T-helper 2 cell treated with Interferon-gamma antibody and Interleukin-4, amounts not matched to agents 100 ng/mL and 5 ng/mL, for 36 hours (primary cell): ENCODE results near the gene ZNF222. TPM values are rescaled to one million over a fixed set of nuclear protein-coding genes. Genes with fewer than 3 reads are reported as not detected.

Experiments used
- intact Hi-C: fragments of 100-400 bp; cut with micrococcal nuclease; formaldehyde crosslinking; loops from one replicate; pipeline ENCODE4 v1.15.1; 2023
- total RNA-seq: library from RNA; stranded (reverse); gene quantifications from 2 replicates; pipeline ENCODE4 v1.2.3, GENCODE V29; 2022

Gene ZNF222
- 2.0 and 2.7 TPM in 2 replicates for total RNA-seq

DNA sequence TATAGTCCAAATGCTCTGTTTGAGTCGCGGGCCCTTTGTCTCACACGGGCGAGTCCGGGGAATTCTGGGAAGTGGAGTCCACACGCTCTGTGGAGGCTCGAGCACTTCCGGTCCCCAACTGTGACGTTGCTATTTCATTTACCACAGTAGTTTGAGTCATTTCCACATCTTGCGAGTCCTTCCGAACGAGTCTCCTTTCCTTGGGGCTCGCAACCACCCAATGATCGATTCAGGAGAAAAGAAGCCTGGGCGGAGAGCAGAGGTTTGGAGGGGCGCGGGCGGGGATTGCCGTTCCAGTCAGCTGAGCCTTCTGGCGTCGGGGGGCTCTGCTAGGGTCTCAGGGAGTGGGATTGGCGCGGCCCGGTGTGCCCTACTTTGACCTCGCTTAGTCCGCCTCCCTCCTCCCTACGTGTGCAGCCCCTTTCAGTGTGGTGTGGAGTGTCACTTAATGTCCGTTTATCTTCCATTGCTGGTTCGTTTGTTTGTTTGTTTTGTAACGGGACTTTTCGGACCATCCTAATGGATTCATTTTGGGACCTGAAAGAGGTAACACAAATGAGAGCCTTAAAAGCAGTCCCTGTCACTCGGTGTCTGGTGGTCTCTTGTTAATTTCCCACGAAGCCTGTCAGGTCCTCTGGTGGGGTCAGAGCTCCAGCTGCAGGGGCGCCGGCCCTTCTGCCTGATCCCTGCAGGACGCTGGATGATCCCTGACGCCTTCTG lies at the start of gene ZNF222:
ZNF222 (plus strand) TSS at position 163 of the 720 bp plus-strand sequence; CDS start at position 221, 58 bp downstream.
- intact Hi-C loops = loop anchor here (1.0 kb wide), 4 partner anchors 23 to 90 kb away; partner anchors contain the start of genes ZNF155, ZNF230, ZNF284 and ZNF45

DNA sequence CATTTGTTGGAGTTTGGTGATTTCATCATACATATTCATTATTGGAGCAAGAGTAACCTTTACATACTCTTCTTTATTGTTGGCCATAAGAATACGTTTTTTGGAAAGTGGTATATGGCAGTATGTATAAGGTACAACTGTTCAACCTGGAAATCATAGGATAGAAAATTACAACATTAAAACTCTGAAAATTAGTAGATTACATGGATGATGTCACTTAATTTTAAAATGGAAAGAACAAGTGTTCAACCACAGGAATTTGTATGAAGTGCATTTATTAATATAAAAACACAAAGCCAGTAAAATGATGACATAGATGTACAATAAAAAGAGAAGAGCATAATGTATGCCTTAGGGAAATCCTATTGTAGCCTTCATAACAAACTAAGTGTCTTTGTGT lies 48.4 kb upstream of the ZNF222 start:
- intact Hi-C loops = no loop called here

DNA sequence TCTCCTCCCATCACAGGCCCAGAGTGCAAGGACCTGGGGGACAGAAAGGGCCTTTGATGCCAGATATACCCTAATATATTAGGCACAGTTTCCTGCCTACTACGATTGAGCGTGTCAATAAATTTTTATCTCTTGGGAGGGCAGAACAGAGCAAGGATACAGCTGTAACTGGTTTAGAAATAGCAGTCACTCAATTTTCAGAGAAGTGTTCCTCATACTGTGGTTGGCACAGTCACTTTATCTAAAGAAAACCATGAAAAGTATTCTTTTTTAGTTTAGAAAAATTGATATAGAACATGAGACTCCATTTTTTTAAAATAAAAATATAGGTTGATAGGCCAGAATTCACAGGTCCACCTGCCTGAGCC lies 41.7 kb upstream of the ZNF222 start:
- intact Hi-C loops = loop anchor here (5.0 kb wide), 1 partner anchor 129 kb away; the partner anchor contains the start of gene ZNF225

DNA sequence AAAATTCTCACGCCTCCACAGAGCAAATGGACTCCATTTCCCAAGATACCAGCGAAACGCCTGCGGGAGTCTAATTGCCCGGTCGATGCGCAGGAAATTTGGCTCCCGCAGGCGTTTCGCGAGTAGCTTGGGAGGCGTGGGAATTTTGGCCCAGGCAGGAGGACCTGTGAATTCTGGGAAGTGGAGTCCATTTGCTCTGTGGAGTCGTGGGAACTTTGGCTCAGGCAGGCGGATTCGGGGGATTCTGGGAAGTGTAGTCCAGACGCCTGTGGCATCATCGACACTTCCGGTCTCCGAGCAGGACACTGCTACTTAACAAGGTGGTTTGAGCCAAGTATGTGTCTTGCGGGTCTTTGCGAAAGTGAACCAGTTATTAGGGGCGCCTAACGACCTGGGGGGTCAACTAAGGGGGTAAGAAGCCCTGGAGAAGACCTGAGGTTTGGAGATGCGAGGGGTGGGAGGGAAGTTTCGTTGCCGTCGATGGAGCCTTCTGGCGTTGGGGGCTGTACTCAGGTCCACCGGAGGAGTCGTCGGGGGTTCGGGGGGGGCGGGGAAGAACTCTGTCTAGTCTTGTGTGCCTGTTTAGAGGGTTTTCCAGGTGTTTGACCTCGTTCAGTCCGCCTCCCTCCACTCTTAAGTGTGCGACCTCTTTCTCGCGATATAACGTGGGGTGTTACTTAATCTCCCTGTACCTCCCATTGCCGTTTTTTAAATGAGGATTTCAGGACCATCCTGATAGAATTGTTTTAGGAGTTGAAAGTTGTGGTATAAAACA lies 41.1 kb upstream of the ZNF222 start, which contains the start of gene ZNF155:
ZNF155 (plus strand) TSS at position 277 of the 775 bp plus-strand sequence. CDS start 4,356 bp downstream, outside the sequence.
- intact Hi-C loops = loop anchor here (1.0 to 5.0 kb wide), 6 partner anchors 18 to 516 kb away; partner anchors contain the start of genes ZNF180, ZNF222, ZNF225 and ZNF230

DNA sequence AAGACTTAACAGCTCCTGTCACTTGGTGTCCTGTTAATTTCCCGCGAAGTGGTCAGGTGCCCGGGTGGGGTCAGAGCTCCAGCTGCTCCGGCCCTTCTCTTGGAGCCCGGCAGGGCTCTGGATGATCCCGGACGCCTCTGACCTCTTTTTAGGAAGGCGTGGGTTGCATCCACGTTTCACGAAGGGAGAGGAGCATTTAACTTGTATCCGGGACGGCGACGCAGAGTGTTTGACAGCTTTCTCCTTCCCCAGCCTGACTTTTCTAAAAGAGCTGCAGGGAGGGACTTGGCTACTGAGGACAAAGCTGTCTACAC lies 40.5 kb upstream of the ZNF222 start:
- intact Hi-C loops = loop anchor here (1.0 to 5.0 kb wide), 6 partner anchors 18 to 516 kb away; partner anchors contain the start of genes ZNF180, ZNF222, ZNF225 and ZNF230

DNA sequence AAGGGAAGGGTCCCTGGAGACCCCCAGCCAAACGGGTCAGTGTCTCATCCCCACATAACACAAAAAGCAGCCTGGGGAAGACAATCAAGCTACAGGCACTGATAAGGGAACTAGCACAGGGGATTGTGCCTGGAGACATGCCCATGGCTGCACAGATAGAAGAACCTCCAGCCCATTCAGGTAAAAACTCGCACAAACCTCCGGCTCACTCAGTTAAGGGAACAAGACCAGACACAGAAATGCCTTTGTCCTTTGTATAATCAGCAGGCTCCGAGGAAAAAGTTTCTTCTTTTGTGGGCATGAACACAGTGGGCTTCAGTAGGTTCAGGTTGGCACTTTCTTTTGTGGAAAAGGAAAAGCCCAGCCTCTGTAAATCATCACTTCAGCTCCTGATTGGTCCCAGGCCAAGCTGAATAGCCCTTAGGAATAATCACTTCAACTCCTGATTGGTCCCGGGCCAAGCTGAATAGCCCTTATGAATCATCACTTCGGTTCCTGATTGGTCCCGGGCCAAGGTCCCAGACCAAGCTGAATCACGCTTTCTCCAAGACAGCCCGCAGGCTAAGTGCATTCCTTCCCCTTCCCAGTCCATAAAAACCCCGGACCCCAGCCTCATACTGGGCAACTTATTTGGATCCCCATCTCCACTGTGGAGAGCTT lies 27.4 kb upstream of the ZNF222 start:
- intact Hi-C loops = no loop called here

DNA sequence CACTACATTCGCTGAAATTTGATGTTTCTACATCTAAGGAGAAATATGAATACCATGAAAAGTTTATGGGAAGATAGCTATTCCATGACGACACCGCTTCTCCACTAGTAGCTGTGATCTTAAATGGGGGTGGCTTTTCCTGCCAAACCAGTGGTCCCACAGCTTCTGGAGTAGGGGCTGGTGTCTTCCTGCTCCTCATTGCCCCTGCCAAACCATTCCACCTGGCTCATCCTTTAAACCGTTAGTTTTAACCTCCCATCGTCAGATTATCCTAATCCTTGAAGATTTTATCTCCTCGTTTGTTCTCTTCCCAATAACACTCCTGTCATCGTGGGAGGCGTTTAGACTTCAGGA lies 23.0 kb upstream of the ZNF222 start:
- intact Hi-C loops = loop anchor here (1.0 kb wide), 7 partner anchors 18 to 210 kb away; partner anchors contain the start of genes ZNF155, ZNF222, ZNF225 and ZNF227

DNA sequence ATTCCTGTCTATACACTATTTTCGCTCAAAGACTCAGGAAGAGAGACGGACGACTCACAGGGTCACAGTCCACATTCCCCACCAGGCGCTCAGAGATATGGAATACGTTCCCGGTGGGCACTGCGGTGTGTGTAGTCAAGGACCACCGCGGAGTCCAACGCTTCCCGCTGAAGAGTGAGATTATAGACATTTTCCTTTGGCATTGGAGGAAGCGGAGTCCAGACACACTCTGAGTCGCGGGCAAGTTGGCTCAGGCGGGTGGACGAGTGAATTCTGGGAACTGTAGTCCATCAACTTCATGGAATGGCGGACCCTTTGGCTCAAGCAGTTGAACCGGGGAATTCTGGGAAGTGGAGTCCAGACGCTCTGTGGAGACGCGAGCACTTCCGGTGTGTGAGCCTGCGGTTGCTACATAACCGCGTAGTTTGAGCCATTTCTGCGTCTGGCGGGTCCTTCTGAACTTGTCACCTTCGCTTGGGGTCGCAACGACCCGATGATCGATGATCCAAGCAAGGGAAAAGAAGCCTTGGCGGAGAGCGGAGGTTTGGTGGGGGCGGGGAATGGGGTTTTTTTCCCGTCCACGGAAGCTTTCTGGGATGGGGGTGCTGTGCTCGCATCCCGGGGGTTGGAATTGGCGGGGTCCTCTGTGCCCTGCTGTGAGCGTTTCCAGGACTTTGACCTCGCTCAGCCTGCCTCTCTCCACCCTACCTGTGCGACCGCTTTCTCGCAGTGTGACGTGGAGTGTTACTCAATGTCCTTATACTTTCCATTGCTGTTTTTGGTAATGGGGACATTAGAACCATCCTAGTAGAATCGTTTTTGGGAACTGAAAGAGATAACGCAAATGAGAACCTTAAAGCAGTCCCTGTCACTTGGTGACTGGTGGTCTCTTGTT lies 22.4 kb upstream of the ZNF222 start, which contains the start of gene ZNF230:
ZNF230 (plus strand) TSS at position 392 of the 895 bp plus-strand sequence. CDS start 4,122 bp downstream, outside the sequence.
- intact Hi-C loops = loop anchor here (1.0 kb wide), 7 partner anchors 19 to 209 kb away; partner anchors contain the start of genes ZNF155, ZNF222, ZNF225 and ZNF227

DNA sequence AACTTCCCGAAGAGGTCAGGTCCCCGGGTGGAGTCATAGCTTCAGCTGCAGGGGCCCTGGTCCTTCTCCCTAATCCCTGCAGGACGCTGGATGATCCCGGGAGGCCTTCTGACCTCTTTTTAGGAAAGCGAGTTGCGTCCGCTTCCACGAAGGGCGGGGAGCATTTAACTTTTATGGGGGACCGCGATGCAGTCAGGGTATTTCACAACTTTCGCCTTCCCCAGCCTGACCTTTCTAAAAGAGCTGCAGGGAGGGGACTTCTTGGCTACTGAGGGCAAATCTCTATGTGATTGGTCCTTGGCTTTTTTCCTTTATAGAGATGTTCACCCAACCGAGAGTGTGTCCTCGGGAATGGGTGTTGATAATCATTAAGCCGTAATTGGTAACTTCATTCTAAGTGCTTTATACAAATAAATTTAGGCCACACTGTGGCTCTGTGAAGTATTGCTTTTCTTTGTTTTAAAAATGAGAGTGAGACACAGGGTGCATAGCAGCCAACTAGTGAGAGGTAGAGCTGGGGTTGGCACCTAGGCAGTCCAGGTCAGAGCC lies 21.6 kb upstream of the ZNF222 start:
- intact Hi-C loops = no loop called here

DNA sequence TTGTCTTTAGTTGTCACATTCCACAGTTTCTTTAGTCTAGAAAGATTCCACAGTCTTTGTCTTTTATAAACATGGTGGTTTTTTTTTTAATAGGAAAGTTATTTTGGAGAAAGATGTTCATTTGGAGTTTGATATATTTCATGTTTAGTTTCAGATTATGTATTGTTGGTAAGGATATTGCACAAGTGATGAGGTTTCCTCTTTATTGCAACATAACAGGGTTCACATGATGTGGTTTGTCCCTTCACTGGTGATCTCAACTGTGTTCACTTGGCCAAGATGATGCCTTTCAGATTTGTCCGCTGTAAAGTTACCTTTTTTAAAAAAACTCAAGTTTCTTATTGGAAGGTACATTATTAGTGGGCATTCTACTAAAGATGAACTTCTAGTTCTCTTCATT lies 19.2 kb upstream of the ZNF222 start:
- intact Hi-C loops = no loop called here

DNA sequence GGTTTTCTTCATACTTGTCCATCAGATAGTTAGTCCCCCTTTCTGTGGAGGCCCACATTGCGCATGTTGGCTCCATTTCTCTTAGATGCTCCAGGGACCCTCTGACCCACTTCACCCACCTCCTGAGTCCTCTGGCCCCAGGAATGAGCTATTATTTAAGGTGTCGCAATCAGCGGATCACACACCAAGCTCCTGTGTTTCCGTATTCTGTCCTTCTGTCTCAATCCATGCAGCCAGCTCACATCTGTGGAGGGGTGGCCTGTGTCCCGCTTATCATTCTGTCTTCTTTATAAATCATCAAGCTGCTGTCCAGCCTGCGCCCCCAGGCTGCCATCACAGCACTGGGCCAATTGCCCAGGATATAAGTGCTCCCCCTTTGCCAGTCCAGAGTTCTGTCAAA lies 17.7 kb upstream of the ZNF222 start:
- intact Hi-C loops = no loop called here

DNA sequence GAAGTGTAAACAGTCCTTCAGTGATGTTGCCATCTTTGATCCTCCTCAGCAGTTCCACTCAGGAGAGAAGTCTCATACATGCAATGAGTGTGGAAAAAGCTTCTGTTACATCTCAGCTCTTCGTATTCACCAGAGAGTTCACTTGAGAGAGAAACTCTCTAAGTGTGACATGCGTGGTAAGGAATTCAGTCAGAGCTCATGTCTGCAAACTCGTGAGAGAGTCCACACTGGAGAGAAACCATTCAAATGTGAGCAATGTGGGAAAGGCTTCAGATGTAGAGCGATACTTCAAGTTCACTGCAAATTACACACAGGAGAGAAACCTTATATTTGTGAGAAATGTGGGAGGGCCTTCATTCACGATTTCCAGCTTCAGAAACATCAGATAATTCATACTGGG lies 14.7 kb upstream of the ZNF222 start:
- intact Hi-C loops = no loop called here

DNA sequence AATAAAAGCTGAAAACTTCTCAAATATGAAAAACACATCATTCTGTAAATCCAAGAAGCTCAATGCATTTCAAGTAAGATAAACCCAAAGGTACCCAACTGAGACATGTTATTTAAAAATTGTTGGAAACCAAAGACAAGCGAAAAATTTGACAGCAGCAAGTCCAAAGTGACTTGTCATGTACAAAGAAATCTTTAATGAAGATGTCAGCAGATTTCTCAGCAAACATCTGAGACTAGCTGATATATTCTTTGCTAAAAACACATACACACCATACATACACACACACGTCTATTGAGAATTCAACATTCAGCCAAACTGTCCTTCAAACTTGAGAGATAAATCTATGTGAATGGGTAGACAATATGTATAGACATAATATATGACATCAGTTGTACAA lies 5.7 kb upstream of the ZNF222 start:
- intact Hi-C loops = no loop called here

DNA sequence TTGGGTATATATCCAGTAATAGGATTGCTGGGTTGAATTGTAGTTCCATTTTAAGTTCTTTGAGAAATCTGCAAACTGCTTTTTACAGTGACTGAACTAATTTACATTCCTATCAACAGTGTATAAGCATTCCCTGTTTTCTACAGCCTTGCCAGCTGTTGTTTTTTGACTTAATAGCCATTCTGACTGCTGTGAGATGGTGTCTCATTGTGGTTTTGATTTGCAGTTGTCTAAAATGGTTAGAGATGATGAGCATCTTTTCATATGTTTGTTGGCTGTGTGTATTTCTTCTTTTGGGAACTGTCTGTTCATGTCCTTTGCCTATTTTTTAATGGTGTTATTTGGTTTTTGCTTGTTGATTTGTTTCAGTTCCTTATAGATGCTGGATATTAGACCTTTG lies 4.0 kb upstream of the ZNF222 start:
- intact Hi-C loops = no loop called here

DNA sequence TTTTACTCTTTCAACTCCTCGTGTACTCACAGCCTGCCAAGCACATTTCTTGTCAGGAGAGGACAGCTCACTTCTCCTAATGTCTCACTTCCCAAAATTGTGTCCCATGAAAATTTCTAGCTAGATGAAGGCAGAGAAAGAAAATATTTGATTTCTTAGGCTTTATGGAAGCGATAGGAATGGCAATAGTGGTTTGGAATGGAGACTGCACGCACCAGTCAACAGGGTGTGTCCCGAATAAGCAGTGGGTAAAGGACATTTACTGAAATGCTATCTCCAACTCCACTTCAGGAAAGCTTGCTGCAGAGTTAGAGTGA lies 321 bp upstream of the ZNF222 start:
- intact Hi-C loops = loop anchor here (1.0 kb wide), 4 partner anchors 23 to 90 kb away; partner anchors contain the start of genes ZNF155, ZNF230, ZNF284 and ZNF45

DNA sequence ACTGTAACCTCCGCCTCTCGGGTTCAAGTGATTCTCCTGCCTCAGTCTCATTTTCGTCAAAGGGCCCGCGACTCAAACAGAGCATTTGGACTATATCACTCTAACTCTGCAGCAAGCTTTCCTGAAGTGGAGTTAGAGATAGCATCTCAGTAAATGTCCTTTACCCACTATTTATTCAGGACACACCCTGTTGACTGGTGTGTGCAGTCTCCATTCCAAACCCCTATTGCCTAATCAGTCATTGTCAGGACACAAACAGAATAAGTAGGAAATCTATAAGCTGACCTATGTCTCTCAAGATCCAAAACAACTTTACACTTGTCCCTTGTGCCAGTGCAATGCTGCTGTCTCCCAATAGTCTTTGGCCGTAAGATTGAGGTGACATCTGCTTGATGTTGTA lies 1.4 kb downstream of the ZNF222 start:
- intact Hi-C loops = no loop called here

DNA sequence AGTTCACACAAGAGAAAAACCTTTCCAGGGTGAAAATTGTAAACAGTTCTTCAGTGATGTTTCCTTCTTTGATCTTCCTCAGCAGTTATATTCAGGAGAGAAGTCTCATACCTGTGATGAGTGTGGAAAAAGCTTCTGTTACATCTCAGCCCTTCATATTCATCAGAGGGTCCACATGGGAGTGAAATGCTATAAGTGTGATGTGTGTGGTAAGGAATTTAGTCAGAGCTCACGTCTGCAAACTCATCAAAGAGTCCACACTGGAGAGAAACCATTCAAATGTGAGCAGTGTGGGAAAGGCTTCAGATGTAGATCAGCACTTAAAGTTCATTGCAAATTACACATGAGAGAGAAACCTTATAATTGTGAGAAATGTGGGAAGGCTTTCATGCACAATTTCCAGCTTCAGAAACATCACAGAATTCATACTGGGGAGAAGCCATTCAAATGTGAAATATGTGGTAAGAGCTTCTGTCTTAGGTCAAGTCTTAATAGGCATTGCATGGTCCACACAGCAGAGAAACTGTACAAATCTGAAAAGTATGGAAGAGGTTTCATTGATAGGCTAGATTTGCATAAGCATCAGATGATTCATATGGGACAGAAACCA lies 6.9 kb downstream of the ZNF222 start:
- intact Hi-C loops = no loop called here

DNA sequence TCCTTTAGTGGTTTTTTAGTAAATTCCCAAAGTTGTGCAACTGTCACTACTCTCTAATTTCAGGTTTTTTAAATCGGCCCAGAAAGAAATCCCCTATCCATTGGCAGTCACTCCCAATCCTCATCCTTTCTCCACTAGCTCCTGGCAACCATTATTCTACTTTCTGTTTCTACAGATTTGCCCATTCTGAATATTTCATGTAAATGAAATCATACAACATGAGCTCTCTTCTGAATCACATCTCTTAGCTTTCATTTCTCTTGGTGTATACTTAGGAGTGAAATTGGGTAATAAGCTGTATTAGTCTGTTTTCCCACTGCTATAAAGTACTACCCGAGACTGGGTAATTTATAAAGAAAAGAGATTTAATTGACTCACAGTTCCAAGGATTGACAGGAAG lies 17.0 kb downstream of the ZNF222 start:
- intact Hi-C loops = no loop called here

DNA sequence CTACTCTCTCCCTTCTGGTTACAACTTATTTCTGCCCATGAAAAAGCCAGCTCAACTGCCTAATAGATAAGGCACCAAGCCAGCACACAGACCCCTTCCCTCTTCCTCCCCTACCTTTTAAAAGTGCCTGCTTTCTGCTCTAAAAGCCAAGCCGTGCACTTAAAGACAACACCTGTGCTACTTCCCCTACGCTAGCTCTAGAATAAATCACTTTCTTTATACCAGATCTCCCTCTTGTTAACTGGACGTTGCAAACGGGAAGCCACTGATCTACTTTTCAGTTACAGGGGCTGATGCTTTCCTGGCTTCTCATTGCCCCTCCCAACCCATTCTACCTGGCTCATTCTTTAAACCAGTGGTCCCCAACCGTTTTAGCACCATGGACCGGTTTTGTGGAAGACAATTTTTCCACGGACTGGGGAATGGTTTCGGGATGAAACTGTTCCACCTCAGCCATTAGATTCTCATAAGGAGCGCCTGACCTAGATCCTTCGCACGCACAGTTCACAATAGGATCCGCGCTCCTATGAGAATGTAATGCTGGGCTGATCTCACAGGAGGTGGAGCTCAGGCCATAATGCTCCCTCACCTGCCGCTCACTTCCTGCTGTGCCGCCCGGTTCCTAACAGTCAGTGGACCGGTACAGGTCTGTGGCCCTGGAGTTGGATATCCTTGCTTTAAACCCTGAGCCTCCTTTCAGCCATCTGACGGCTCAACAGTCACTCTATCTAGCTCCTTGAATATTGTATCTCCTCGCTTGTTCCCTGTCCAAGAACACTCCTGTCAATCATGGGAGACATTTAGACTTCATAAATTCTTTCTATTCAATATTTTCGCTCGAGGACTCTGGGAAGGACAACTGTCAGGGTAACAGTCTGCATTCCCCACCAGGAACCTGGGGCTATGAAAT lies 25.8 kb downstream of the ZNF222 start:
- intact Hi-C loops = no loop called here
